Measurements from ENCODE around the gene AP3S2.

GRCh38 chr15:89883518-89883917 is 10.3 kb downstream of the AP3S2 start:
- TF ChIP-seq CTCF (IDR thresholded peaks at IDR 0.05) (no peak), POLR2AphosphoS5 (IDR thresholded peaks at IDR 0.05; ENCODE audit: insufficient read depth in 1 of 2, low read depth in 1 of 2) (no peak)

All from vagina (tissue), 2 donors.